IMR-90 (cell line): ENCODE data around the gene THADA. TPM values are rescaled to one million over a fixed set of nuclear protein-coding genes. Genes with fewer than 3 reads are reported as not detected.

Experiments used
- ATAC-seq: fragments of 200-7000 bp; cut with Tn5 transposase; 2 replicates; pipeline ENCODE4 v1.9.1; 2020; ENCODE audit warnings: low read depth, mild to moderate bottlenecking, moderate library complexity
- BruUV-seq: library from RNA; stranded (reverse); fragments of 400-500 nt; replicated peaks from 2 replicates; lab custom pipeline; 2021; lab: Mats Ljungman, UMichigan
- CTCF ChIA-PET: fragments of 300-600 bp; formaldehyde crosslinking; extraction: SDS; loops from one replicate; lab custom pipeline; 2021; ENCODE audit warnings: antibody characterized with exemption; lab: Yijun Ruan, JAX
- POLR2A ChIA-PET: fragments of 300-600 bp; sonication (Branson Sonifier 250); formaldehyde crosslinking; loops from one replicate; lab custom pipeline; 2022; ENCODE audit warnings: antibody characterized with exemption; ENCODE audit not compliant: unreplicated experiment; lab: Charles Lee
- DNase-seq: peaks from one replicate; pipeline ENCODE4 v3.0.0; 2013
- H2AFZ ChIP-seq: replicated peaks from 2 replicates; pipeline ENCODE3; 2013; ENCODE audit warnings: low read length, mild to moderate bottlenecking; ENCODE audit not compliant: poor library complexity
- H2AK5ac ChIP-seq: 2 replicates; pipeline ENCODE4 v1.6.1; 2013; ENCODE audit warnings: low read depth, low read length, inconsistent platforms
- H2AK9ac ChIP-seq: replicated peaks from 2 replicates; pipeline ENCODE3; 2013; ENCODE audit warnings: mild to moderate bottlenecking, low read depth, low read length, moderate library complexity; ENCODE audit not compliant: poor library complexity
- H2BK120ac ChIP-seq: 2 replicates; pipeline ENCODE4 v1.6.1; 2013; ENCODE audit warnings: low read depth, low read length, inconsistent platforms
- H2BK15ac ChIP-seq: 3 replicates; pipeline ENCODE4 v1.6.1; 2013; ENCODE audit warnings: low read depth, low read length, inconsistent platforms
- H2BK20ac ChIP-seq: 2 replicates; pipeline ENCODE4 v1.6.1; 2013; ENCODE audit warnings: low read depth, mild to moderate bottlenecking, inconsistent platforms, low read length, moderate library complexity
- H2BK5ac ChIP-seq: 2 replicates; pipeline ENCODE4 v1.6.1; 2013; ENCODE audit warnings: mild to moderate bottlenecking, low read depth, low read length, inconsistent platforms; ENCODE audit not compliant: poor library complexity, severe bottlenecking
- H3K14ac ChIP-seq: replicated peaks from 2 replicates; pipeline ENCODE4 v1.6.1; 2013; ENCODE audit warnings: low read depth, low read length, inconsistent platforms
- H3K18ac ChIP-seq: 2 replicates; pipeline ENCODE4 v1.6.1; 2013; ENCODE audit warnings: low read depth, low read length, control low read depth
- H3K23ac ChIP-seq: 2 replicates; pipeline ENCODE4 v1.6.1; 2013; ENCODE audit warnings: low read depth, low read length, inconsistent platforms
- H3K27ac ChIP-seq: 2 replicates; pipeline ENCODE4 v1.5.1; 2013; ENCODE audit warnings: mild to moderate bottlenecking, control low read depth, low read length; ENCODE audit not compliant: insufficient read depth
- H3K27me3 ChIP-seq: 2 replicates; pipeline ENCODE4 v1.6.1; 2013; ENCODE audit warnings: low read length; ENCODE audit not compliant: control insufficient read depth, insufficient read depth
- H3K36me3 ChIP-seq: 2 replicates; pipeline ENCODE4 v1.6.1; 2013; ENCODE audit warnings: low read length, mixed read lengths; ENCODE audit not compliant: control insufficient read depth, insufficient read depth
- H3K4ac ChIP-seq: 2 replicates; pipeline ENCODE4 v1.6.1; 2013; ENCODE audit warnings: low read depth, low read length, inconsistent platforms
- H3K4me1 ChIP-seq: 2 replicates; pipeline ENCODE4 v1.6.1; 2013; ENCODE audit warnings: low read length, mixed read lengths; ENCODE audit not compliant: control insufficient read depth, insufficient read depth
- H3K4me2 ChIP-seq: 2 replicates; pipeline ENCODE4 v1.6.1; 2013; ENCODE audit warnings: low read depth, mild to moderate bottlenecking, control low read depth, low read length, moderate library complexity
- H3K4me3 ChIP-seq: 2 replicates; pipeline ENCODE4 v1.5.1; 2013; ENCODE audit warnings: low read depth, mild to moderate bottlenecking, control low read depth, low read length, moderate library complexity; ENCODE audit not compliant: insufficient read depth
- H3K56ac ChIP-seq: 2 replicates; pipeline ENCODE4 v1.6.1; 2013; ENCODE audit warnings: low read length, inconsistent platforms; ENCODE audit not compliant: insufficient read depth; ENCODE audit errors: extremely low read depth
- H3K79me1 ChIP-seq, 2 experiments: 2 replicates each; pipeline ENCODE4 v1.6.1; 2013; ENCODE audit warnings: low read length in 2 of 2, inconsistent platforms in 1 of 2, low read depth in 1 of 2
- H3K9ac ChIP-seq: 2 replicates; pipeline ENCODE4 v1.6.1; 2013; ENCODE audit warnings: low read depth, low read length, control low read depth
- H3K9me1 ChIP-seq: 2 replicates; pipeline ENCODE4 v1.6.1; 2013; ENCODE audit warnings: low read length, inconsistent platforms; ENCODE audit not compliant: insufficient read depth
- H3K9me3 ChIP-seq: 2 replicates; pipeline ENCODE4 v1.6.1; 2013; ENCODE audit warnings: low read length; ENCODE audit not compliant: control insufficient read depth, insufficient read depth
- H4K20me1 ChIP-seq: 2 replicates; pipeline ENCODE4 v1.6.1; 2013; ENCODE audit warnings: low read length, inconsistent platforms; ENCODE audit not compliant: insufficient read depth
- H4K5ac ChIP-seq: 2 replicates; pipeline ENCODE4 v1.6.1; 2013; ENCODE audit warnings: mild to moderate bottlenecking, low read depth, low read length, control low read depth
- H4K8ac ChIP-seq, 2 experiments: 2 replicates each; pipeline ENCODE4 v1.6.1; 2013; ENCODE audit warnings: low read depth in 2 of 2, low read length in 2 of 2, control low read depth in 1 of 2, inconsistent platforms in 1 of 2
- H4K91ac ChIP-seq: 2 replicates; pipeline ENCODE4 v1.6.1; 2013; ENCODE audit warnings: low read depth, low read length, inconsistent platforms; ENCODE audit not compliant: insufficient read depth
- BHLHE40 ChIP-seq: fragments of 150-350 bp; IDR thresholded peaks from 2 replicates; pipeline ENCODE4 v1.6.1; 2016; ENCODE audit warnings: mild to moderate bottlenecking, low read depth, low read length
- CTCF ChIP-seq: conservative IDR thresholded peaks from 2 replicates; pipeline ENCODE4 v1.5.1; 2012; ENCODE audit warnings: mild to moderate bottlenecking, low read depth, low read length, improper control_type of control experiment
- WGBS, 2 experiments: methylation state at CpG; one replicate each; pipeline versions ENCODE4 v1.1.5 to v1.1.7; 2013; ENCODE audit warnings: missing lambda C conversion rate in 2 of 2; ENCODE audit not compliant: insufficient read length in 1 of 2; ENCODE audit errors: extremely low coverage in 2 of 2; 5-methylcytosine and 5-hydroxymethylcytosine counted together
- dilution Hi-C: fragments of 300-500 bp; cut with HindIII; formaldehyde crosslinking; loops from one replicate; pipeline ENCODE4 v1.14.3; 2018; ENCODE audit warnings: low sequenced_read_pairs; ENCODE audit not compliant: unreplicated experiment
- in situ Hi-C: fragments of 300-500 bp; cut with MboI; formaldehyde crosslinking; loops from 3 replicates; pipeline ENCODE4 v1.14.3; 2019; ENCODE audit warnings: low sequenced_read_pairs, inconsistent platforms, mixed read lengths
- intact Hi-C: fragments of 100-400 bp; cut with micrococcal nuclease; formaldehyde crosslinking; loops from 2 replicates; pipeline ENCODE4 v1.10.0; 2022
- polyA plus RNA-seq, 3 experiments: library from polyadenylated mRNA; depleted of rRNA; stranded (reverse); fragments of >200 nt; gene quantifications; 2 replicates each; pipeline ENCODE4 v1.2.3, GENCODE V29; 2012; ENCODE audit warnings: low replicate concordance in 1 of 3
- total RNA-seq: library from RNA; depleted of rRNA; stranded (reverse); fragments of >200 nt; gene quantifications from 2 replicates; pipeline ENCODE4 v1.2.3, GENCODE V29; 2012

Gene THADA
- total and polyA plus RNA-seq, 2 of the 4 experiments (the other 2 are of a cell fraction): 10.5 to 21.3 TPM

GRCh38 chr2:43421194-43421593 is 174.6 kb downstream of the THADA start:
- H2BK20ac ChIP-seq: no peak overlapping the region
- no peak overlapping the region for H3K4me2 ChIP-seq
- ChIA-PET CTCF (no interaction called here), POLR2A (no interaction called here)
- H3K9me3 ChIP-seq: no peaks in the 10 kb centered on the region
- H3K9me1 ChIP-seq: peaks cover 7% of the 10 kb centered on the region
- ATAC-seq (no peak), DNase-seq (no peak)
- 0 out of 4 replicates have a peak, but pooled peaks cover 0 to 3% of the 10 kb centered on the region in 2 experiments for H3K79me1 ChIP-seq
- WGBS, 2 experiments: no CpG with 5 or more reads among the region's 1 CpG
- intact Hi-C loops (no loop called here), dilution Hi-C loops (no loop called here), in situ Hi-C loops (no loop called here)
- H4K91ac ChIP-seq: no peak overlapping the region
- no peak overlapping the region for H2BK15ac ChIP-seq
- H3K18ac ChIP-seq: no peak overlapping the region
- H2BK120ac ChIP-seq: no peak overlapping the region
- TF ChIP-seq BHLHE40 (no peak), CTCF (no peak)
- no peaks in the 10 kb centered on the region; the same call in 1 of the 2 replicates for H3K36me3 ChIP-seq
- H3K23ac ChIP-seq: no peak overlapping the region
- no peak overlapping the region for H3K4me3 ChIP-seq
- H3K27ac ChIP-seq: no peak overlapping the region
- H4K20me1 ChIP-seq: no peaks in the 10 kb centered on the region
- H3K9ac ChIP-seq: no peak overlapping the region
- no peak overlapping the region for H2AK5ac ChIP-seq
- H2AK9ac ChIP-seq: no peak overlapping the region
- no peak overlapping the region for H3K4ac ChIP-seq
- H2BK5ac ChIP-seq: no peak overlapping the region
- no peaks in the 10 kb centered on the region; the same call in 1 of the 2 replicates for H3K27me3 ChIP-seq
- BruUV-seq: no TSS peak
- H4K8ac ChIP-seq: no peak overlapping the region
- H2AFZ ChIP-seq: no peak overlapping the region
- H3K14ac ChIP-seq: no peak overlapping the region
- H3K56ac ChIP-seq: no peak overlapping the region
- peaks cover 2% of the 10 kb centered on the region; the same call in 1 of the 2 replicates for H3K4me1 ChIP-seq
- no peak overlapping the region for H4K5ac ChIP-seq
